GM19043 (cell line): ENCODE results near the gene FKBP9.
"Not testable (repeated sequence)": the region's sequence is repeated elsewhere in the genome, so short reads cannot be mapped to it uniquely, and the experiment has no call there.

Experiments
- ATAC-seq: cut with Tn5 transposase; IDR thresholded peaks from one replicate; pipeline ENCODE4 v1.9.1; 2021; ENCODE audit warnings: low read depth; ENCODE audit not compliant: unreplicated experiment

FKBP9 gene, protein sequence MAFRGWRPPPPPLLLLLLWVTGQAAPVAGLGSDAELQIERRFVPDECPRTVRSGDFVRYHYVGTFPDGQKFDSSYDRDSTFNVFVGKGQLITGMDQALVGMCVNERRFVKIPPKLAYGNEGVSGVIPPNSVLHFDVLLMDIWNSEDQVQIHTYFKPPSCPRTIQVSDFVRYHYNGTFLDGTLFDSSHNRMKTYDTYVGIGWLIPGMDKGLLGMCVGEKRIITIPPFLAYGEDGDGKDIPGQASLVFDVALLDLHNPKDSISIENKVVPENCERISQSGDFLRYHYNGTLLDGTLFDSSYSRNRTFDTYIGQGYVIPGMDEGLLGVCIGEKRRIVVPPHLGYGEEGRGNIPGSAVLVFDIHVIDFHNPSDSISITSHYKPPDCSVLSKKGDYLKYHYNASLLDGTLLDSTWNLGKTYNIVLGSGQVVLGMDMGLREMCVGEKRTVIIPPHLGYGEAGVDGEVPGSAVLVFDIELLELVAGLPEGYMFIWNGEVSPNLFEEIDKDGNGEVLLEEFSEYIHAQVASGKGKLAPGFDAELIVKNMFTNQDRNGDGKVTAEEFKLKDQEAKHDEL

DNA sequence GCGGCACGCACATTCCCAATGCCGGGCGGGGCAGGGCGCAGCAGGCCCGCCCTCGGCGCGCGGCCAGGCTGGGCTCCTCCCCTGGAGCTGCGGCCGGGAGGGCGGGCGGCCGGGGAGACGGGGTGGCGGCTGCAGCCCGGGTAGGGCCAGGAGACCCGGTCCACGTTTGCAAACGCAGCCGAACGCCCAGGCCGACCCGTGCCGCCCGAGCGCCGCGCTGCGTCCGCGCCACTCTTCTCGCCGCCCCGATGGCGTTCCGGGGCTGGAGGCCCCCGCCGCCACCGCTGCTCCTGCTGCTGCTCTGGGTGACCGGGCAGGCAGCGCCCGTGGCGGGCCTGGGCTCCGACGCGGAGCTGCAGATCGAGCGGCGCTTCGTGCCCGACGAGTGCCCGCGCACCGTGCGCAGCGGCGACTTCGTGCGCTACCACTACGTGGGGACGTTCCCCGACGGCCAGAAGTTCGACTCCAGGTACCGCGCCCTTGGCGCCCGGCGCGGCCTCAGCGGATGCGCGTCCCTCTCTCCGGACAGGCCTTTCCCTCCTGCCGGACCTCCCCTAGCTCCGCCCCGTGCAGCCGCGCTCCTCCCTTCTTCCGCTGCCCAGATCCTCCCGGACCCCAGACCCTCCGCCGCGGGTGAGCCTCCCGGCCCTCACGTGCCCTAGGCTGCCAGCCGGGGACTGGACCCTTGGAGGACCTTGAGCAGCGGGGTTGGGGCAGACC lies at the start of gene FKBP9:
Gene FKBP9, plus strand, starts transcription at position 115 of the 720 bp plus-strand sequence. Its CDS starts 134 bp downstream, at position 249.
- ATAC-seq, result peak; percentile 70

DNA sequence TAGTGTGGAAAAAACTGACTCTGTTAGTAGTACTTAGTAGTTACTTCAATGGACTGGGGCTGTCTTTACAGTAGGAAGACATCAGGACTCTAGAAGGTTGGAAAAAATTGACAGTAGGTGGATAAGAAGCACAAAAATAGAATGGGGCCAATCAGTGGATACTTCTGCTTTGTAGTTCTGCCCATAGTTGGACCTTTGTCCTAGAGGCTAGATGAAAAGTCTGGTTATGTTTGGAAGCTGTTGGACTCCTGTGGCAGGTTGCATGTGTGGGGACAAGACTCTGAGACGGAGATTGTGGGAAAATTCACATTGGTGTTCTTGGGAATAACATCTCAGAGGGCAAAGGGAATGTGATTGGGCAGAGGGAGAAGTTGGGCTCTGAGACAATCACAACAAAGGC lies 47.0 kb upstream of the FKBP9 start:
- no peak for ATAC-seq

DNA sequence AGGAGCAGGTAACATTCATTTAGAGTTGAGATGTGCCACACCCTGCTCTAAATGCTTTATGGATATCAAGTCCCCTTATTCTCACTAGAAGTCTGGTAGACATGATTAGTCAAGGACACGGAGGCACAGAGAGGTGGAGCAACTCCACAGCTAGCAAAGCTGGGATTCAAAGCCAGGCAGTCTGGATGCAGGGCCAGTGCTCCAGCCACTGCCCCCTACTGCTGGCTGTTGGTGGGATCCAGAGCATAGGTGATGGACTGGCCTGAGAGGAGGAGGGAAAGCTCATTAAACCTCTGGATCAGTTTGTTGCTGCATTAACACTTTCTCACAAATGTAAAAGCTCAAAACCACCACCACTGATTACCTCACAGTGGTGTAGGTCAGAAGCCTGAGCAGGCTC lies 43.1 kb upstream of the FKBP9 start:
- no peak for ATAC-seq

DNA sequence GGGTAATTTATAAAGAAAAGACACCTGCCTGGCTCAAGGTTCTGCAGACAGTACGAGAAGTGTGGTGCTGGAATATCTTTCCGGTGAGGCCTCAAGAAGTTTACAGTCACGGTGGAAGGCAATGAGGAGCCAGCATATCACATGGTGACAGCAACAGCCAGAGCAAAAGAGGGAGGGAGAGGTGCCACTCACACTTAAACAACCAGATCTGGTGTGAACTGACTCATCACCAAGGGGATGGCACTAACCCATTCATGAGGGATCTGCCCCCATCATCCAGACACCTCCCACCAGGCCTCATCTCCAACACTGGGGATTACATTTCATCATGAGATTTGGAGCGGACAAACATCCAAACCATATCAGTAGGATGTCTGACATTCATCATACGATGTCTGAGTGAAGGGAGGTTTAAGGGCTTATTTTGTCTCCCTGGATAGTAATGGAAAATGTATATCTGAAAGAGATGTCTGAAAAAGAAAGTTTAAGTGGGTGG lies 42.2 kb upstream of the FKBP9 start:
- ATAC-seq, result no peak

DNA sequence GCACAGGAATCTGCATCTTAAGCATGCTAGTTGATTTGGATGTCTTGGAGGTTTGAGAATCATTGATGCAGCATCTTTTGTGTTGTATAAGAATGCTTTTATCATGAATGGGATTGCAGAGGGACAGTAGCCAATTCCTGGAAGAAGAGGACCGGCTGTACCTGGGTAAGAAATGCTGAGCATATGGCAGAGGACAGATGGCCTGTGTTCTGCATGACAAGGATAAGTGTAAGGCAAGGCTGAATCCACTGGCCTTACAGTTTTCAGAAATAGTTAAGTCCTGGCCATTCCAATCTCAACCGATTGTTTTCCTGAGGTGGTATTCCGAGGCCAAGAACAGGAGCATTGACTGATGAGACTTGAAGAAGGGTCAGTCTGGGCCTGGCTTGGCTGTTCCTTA lies 41.2 kb upstream of the FKBP9 start:
- no peak for ATAC-seq

DNA sequence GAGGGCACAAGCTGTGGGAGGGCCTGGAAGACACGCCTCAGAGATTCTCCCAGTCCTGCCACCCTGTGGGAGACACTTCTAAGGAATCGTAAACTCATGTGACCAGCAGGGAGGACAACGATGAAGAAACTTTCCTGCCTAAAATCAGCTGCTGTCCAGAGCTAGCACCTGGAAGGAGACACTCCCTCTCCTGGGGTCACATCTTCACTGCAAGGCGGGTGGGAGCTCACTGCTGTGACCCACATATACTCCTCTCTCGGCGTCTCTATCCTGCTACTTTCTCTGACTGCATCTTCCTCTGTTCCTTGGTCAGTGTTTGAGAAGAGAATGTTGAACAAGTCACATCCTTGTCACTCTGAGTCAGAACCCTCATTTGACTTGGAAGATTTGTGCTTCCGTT lies 40.2 kb upstream of the FKBP9 start:
- ATAC-seq, result not testable (repeated sequence)

DNA sequence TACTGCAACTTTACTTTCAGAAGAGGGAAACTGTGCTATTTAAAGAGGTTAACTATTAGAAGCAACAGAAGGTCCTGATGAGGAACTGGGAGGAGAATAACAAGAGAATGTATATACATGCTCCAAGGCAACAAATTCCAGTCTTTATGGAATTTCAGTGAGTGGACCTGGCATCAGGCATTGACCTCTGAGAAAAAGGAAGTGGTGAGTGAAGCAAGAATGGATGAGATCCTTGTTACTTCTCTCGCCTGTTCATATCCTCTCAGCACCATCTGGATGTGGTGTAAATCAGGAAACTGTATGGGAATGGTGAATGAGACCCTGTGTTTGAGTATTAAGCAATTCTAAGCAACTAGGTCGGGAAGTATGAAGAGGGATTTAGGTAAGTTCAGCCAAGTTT lies 35.3 kb upstream of the FKBP9 start:
- no peak for ATAC-seq

DNA sequence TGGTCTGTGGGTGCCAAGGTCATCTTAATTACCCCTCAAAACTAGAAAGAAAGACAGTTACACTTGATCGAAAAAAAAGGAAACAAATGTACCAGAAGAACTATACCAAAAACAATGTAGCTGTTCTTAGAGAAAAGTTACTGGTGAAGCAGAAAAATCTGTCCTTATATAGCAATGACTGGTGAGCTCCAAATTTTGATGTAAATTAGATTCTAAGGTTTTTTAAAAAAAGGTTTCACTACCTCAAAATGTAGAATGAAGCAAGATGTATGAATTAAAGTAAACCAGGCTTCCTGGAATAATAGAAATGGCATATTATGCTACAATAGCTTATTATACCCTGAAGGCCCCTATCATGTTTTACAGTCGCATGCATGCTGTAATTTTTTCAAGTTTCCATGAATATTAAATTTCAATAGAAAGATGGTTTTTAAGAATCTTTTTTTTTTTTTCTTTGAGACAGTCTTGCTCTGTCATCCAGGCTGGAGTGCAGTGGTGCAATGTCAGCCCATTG lies 28.4 kb upstream of the FKBP9 start:
- no peak for ATAC-seq

DNA sequence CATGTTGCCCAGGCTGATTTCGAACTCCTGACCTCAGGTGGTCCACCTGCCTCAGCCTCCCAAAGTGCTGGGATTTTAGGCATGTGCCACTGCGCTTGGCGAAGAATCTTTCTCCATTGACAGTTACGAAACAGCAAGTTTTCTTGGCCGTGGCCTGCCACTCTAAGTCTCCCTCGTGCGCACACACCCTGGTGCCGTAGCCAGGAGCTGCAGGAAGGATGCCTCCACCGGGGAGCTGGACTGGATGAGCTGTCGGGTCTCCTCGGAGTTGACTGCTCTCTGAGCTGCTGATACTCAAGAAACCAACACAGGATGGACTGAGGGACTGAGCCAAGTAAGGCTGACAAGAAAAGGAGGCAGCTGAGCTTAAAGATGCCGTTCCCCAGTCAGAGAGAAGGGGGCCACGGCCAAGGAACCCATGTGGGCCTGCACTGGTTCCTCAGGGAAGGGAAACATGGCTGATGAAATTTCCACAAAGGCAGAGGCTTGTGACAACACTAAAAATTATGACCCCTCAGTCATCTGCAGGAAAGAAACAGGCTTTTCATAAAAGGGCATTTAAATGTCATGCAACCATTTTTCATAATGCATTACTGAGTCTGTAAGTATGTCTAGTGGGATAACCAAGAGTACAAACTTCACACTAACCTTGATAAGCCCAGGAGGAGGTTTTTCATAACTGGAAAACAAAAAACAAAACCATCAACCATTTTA lies 27.7 kb upstream of the FKBP9 start:
- no peak for ATAC-seq

DNA sequence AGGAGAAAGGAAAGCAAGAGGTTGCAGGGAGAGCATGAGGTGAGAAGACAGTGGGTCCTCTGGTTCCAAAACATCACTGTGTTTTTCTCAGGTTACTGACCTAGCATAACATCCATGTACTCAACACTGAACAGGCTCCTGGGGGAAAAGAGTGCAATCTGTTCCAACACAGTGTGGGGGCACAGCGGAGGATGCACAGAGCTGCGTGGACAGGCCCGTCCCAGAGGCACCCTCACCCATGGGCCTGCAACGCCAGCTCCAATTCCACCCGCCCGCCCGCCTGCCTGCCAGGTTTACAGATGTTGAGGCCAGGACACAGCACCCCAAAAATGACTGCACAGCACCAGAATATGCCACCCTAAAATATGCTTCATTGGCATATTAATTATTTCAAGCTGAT lies 26.9 kb upstream of the FKBP9 start:
- ATAC-seq, result no peak

DNA sequence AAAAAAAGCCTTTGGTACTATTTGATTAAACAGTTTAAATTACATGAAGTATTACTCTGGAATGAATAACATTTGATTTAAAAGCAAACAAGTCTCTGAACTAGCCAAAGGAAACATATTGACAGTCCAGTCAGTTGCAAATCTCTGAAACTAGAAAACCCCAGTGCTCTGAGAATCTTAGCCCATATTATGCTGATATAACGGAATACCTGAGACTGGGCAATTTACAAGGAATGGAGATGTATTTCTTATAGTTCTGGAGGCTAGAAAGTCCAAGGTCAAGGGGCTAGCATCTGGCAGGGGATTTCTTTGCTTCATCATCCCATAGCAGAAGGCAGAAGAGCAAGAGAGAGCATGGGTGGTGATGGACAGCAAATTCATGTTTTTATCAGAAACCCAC lies 21.7 kb upstream of the FKBP9 start:
- ATAC-seq, result no peak

DNA sequence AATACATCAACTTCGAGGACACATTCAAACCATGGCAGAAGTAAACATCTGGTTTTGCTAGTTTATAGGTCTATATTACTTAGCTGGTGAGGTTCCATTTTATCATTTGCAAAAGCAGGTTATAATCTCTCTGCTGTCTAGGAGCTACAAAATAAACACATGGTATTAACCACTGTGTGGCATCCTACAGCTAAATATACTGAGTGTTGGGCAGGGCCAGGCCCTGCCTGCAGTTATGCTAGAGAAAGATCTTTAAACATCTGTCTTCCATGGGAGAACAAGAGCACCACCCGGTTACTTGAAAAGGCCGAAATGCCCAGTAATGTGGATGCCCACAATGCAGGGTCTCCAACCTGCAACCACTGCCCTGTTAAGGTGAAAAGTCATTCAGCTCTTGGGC lies 20.6 kb upstream of the FKBP9 start:
- no peak for ATAC-seq

DNA sequence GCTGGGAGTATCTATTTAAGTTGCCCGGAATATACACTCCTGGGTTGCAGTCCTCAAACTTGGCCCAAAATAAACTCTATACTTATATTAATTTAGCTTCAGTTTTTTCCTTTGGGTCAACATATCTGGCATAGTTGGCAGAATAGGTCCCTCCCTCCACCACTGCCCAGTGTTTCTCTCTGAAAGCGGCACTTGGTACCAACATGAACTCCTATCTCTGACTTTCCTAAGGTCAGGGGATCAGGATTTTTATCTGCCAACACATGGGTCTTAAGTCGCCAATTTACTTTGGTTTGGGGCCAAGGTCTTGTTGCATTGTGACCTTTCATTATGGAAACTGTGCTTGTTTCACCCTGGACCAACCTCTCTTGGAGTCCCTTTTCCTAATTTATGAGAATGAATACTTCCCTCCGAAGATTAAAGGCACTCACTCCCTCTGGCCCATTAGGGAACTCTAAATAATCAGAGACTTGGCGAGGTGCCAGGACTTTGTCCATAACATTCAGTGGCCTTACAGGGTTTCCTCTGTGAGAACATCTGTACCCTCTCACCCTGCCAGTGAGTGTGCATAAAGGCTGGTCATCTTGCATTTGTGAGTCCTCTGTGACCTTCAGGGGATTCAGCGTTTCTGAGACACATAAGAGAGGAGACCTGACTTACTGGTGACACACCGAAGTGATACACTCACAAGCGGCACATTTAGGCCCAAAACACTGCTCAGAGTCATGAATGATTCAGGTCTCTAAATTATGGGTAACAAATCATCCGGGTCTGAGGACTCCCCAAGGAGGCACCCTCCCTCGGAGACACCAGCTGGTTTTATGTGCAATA lies 19.7 kb upstream of the FKBP9 start:
- ATAC-seq, result no peak

DNA sequence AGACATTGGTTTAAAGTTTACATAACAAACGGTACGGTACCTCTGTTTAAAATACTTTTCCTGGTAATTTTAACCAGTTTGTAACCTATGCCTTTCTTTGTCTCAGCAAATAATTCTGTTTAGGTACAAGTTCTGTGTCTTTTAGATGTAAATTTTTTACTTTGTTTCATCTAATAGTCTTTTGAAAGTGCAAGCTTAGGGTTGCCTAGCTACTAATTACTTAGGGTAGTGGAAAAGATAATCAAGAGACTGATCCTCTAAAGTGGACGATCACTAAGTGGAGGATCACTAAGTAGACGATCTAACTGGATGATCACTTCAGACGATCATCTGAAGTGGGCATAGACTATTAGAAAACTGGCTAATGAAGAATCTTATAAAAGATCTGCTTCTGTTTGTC lies 16.1 kb upstream of the FKBP9 start:
- no peak for ATAC-seq

DNA sequence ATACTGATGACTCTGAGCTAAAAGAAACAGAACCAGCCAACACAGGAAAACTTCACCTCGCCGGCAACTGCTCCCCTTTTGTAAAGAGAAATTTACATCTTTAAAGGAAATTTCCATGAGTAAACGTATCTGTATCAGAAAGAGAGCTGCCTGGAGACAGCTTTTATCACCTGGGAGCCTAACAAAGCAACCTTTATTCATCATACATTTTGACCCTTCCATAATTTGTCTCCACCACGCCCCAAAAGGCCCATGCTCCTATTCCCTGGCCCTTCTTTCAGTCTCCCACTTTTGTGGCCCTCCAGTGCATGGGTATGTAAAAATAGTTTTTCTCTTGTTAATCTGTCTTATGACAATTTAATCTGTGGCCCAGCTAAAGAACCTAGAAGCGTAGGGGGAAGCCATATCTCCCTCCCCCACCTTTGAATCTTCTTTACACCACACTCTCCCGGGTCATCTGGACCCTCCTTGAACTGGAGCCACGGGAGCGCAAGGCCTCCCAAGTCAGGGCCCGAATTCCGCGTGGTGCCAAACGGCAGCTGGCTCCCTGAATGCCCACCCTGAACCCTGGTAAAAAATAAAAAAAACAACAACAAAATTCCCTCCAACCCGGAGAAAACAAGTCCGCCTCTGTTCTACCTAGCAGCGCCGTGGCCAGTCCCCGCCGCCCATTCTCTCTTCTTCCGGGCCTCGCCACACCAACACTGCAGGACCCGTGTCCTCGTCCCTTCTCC lies 15.4 kb upstream of the FKBP9 start:
- peak; percentile 26 for ATAC-seq

DNA sequence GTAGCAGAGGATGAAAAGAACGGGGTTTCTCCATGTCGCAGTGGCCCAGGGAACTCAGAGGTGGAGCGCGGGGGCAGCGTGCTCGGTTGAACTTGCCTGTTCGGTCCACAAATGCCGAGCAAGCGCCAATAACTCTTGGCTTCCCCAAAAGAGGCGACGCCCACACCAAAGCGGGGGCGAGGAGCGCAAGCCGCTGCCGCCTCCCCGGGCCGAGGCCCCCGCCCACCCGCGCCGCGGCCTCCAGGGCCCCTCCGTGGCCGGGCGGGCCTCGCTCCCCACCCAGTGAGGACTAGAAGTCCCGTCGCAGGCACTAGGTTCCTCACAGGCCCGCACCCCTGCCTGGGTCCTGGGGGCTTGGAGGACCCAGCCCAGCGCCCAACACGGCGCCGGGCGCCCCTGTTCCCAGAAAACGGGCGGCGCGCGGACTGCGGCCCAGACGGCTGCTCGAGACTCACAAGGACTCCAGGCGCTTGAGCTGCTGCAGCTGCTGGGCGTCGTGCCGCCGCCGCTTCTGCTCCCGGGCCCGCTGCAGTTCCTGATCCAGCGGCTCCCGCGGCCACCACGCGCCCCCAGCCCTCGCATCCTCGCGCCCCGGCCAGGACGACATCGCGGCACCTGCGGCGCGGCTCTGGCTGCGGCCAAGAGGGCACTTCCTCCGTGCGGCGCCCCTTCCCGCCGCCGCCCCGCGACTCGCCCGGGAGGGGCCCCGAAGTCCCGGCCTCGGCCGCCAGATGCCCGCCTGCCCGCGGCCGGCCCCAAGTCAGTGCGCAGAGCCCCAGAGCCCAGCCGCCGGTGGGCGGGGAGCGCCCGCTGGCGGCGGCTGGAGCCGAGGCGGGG lies 14.6 kb upstream of the FKBP9 start:
- peak; percentile 80 for ATAC-seq

DNA sequence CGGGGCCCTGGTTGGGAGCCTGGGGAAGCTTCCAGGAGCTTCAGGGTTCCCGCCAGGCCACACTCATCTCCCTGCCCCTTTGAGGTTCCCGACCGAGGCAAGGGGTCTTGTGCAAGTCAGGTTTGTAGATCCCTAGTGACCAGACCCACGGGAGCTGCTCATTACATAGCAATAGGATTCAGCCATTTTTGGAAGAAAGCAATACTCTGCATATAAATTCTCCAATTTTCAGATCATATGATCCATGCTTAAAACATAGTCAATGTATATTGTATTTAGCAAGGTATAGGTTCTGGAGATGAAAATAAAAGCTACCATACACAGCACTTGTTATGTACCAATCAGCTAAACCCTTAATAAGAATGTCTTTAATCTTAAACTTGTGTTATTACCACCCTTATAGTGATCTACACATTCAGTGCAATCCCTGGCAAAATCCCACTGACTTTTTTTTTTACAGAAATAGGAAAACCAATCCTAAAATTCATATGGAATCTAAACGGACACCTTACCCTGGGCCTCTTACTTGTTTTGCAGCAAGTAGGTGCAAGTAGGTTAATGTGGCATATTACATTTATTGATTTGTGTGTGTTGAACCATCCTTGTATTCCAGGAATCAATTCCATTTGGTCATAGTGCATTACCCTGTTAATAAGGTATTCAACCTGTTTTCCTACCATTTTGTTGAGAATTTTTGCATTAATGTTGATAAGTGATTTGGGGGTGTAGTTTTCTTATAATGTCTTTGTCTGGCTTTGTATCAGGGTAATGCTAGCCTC lies 13.8 kb upstream of the FKBP9 start:
- no peak for ATAC-seq
